Peyer's patch (tissue), 4 donors: ENCODE results near the gene TRMT61A.

Experiments
- CTCF ChIP-seq, 6 experiments: fragments of 450-650 bp in 4 of 6; fragments of 200-600 bp in 2 of 6; sonication (generic) in 1 of 6; IDR thresholded peaks; one replicate each; pipeline ENCODE4 v1.5.1; 2017 to 2019; ENCODE audit warnings: antibody characterized with exemption in 6 of 6, mild to moderate bottlenecking in 3 of 6, moderate library complexity in 1 of 6
- POLR2A ChIP-seq, 2 donors: fragments of 450-650 bp; IDR thresholded peaks; one replicate each; pipeline ENCODE4 v1.5.1; 2017; ENCODE audit warnings: antibody characterized with exemption in 2 of 2, mild to moderate bottlenecking in 2 of 2, moderate library complexity in 2 of 2

- TF ChIP-seq CTCF (IDR thresholded peaks at IDR 0.05) (no peak), POLR2A (IDR thresholded peaks at IDR 0.05) (no peak)
Observed at GRCh38 chr14:103569408-103569807, 40.4 kb downstream of the TRMT61A start.
